ENCODE measurements around the gene IL34.
A peak's percentile ranks its signal among the peaks of the same experiment; 100 is the strongest.
"Not testable (repeated sequence)": the region's sequence is repeated elsewhere in the genome, so short reads cannot be mapped to it uniquely, and the experiment has no call there.

IL34 gene

DNA sequence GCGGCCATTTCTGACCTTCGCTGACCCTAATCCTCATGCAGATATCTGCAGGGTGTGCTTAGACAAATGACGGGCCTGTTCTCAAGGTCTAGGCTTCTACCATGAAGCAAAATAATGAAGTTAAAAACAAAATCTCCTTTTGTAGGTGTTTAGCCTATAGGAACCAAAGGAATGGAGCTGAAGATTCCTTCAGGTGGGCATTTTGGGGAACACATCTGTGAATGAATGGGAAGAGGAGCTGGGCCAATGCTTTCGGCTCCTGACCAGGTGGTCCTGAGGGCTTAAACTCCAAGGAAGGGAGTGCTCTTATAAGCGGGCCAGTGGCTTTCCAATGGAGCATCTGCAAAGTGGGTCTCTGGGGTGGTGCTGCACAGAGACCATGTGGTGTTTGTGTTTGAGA lies 14.1 kb upstream of the IL34 start:
- no peak for DNase-seq

DNA sequence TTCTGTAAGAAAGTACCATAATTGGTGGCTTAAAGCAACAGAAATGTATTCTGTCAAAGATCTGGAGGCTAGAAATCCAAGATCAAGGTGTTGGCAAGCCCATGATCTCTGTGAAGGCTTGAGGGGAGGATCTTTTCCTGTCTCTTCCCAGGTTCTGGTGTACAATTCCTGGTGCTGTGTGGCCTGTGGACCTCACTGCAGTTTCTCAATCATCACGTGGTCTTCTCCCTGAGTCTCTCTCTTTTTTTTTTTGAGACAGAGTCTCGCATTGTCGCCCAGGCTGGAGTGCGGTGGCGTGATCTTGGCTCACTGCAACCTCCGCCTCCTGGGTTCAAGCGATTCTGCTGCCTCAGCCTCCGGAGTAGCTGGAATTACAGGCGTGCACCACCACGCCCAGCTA lies 12.7 kb upstream of the IL34 start:
- not testable (repeated sequence) for DNase-seq

DNA sequence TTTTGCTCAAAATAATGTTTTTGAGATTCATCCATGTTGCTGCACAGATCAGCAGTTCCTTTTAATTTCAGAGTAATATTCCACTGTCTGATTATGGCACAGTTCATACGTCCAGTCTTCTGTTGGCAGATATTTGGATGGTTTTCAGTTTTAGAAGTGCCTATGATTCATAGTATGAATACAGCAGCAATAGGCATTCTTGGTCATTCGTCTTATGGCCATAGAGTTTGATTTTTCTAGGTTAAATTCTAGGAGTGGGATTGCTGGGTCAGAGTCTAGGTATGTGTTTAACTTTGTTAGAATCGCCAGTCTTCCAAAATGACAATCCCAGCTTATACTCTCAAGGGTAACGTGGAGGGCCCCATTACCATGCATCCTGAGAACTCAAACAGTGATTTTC lies 11.5 kb upstream of the IL34 start:
- DNase-seq, result no peak

DNA sequence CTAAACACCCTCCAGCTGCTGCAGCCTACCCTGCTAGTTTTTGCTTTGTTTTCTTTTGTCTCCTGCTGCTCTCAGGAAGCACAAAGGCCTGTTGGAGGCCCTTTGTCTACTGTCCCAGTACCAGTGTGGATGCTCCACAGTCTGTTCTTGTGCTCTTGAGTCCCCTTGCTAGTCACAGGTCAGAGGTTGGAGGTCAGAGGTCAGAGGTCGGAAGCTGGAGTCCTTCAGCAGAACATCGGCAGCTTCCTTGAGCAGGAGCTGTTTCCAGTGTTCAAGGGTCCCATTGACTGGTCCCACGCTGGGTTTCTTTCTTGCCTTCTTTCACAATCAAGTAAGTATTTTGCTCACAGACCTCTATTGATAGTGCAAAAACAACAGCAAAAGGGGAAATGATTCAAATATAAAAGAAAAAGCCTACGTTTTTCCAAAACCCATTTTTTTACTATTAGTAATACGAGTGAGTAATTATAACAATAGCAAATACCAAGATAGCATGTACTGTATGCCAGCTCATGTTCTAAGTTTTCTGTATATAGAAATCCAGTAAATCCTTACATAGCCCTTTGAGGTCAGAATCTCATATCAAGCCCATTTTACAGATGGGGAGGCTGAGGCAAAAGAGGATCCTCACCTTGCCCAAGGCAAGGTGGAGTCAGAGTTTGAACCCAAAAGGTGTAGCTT lies 10.9 kb upstream of the IL34 start:
- DNase-seq, result no peak

DNA sequence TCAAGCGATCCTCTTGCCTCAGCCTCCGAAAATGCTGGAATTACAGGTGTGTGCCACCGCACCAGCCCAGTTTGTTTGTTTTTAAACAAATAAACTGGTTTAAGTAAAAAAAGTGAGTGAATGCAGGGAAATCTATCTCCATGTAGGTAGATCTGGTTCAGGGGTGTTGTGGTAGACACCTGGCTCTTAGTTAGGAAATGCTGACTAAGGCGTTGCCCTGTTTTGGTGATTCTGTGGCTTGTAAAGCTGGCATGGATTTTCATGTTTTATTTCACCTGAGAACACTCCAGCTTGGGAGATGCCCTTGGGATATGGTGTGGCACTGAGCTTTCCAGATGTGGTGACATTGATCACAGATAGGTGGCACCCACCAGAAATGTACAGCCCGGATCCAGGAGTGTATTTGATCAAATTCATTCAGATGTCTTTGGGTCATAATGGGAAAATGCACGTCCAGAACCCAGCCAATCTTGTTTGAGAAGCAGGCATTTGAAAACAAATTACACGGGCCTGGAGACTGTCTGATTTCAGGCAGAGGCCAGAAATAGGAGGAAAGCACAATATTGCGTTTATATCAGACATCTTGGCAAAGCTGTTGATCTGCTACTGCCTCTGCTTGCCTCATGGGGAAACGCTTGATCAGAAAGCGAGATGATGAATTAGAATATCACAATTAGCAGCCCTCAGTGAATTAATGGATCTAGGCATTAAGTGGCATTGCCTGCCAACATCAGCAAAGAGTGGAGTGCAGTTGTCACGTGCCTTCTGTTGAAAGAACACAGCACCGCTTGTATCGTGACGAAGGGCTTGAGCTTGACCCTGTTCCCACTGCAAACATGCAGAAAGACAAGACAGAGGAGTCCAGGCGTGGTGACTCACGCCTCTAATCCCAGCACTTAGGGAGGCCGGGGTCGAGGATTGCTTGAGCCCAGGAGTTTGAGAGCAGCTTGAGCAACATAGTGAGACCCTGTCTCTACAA lies 7.3 kb upstream of the IL34 start:
- no peak for DNase-seq

DNA sequence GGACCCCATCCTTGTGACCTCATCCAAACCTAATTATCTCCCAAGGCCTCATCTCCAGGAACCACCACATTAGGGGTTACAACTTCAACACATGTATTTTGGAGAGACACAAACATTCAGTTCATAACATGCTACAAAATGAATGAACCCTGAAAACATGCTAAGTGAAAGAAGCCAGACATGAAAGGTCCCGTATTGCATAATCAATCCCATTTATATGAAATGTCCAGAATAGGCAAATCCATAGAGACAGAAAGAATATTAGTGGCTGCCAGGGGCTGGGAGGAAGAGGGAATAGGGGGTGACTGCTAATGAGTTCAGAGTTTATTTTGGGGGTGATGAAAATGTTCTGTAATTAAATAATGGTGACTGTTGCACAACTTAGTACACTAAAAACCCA lies 3.7 kb upstream of the IL34 start:
- no peak for DNase-seq

DNA sequence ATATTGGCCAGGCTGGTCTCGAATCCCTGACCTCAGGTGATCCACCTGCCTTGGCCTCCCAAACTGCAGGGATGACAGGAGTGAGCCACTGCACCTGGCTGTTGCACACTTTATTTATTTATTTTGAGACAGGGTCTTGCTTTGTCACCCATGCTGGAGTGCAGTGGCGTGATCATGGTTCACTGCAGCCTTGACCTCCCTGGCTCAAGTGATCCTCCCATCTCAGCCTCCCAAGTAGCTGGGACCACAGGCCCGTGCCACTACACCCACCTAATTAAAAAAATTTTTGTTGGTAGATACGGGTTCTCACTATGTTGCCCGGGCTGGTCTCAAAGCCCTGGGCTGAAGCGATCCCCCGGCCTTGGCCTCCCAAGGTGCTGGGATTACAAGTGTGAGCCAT lies 3.1 kb upstream of the IL34 start:
- not testable (repeated sequence) for DNase-seq

DNA sequence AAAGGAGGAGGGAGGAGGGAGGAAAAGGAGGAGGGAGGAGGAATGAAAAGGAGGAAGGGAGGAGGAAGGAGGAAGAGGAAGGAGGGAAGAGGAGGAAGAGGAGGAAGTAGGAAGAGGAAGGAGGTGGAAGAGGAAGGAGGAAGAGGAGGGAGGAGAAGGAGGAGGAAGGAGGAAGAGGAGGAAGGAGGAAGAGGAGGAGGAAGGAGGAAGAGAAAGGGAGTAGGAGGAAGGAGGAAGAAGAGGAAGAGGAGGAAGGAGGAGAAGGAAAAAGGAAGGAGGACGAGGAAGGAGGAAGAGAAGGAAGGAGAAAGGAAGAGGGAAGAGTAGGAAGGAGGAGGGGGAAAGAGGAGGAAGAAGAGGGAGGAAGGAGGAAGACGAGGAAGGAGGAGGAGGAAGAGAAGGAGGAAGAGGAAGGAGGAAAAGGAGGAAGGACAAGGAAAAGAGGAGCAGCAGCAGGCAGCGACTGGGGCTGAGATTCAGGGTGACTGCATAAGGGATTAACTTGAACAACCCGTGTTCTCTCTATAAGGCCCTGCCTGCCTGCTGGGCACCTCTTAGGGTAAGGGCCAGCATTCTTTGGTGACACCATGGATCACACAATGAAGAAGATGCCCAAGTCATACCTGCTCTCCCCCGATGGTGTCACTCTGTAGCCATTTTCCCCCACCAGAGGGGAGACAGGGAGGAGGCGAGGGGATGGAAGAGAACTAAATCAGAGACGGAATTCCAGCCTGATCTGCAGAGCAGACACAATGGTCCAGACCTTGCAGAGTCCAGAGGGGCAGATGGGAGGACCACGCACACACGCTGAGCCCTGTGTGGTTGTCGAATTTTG lies 1.4 kb upstream of the IL34 start:
- no peak for DNase-seq

DNA sequence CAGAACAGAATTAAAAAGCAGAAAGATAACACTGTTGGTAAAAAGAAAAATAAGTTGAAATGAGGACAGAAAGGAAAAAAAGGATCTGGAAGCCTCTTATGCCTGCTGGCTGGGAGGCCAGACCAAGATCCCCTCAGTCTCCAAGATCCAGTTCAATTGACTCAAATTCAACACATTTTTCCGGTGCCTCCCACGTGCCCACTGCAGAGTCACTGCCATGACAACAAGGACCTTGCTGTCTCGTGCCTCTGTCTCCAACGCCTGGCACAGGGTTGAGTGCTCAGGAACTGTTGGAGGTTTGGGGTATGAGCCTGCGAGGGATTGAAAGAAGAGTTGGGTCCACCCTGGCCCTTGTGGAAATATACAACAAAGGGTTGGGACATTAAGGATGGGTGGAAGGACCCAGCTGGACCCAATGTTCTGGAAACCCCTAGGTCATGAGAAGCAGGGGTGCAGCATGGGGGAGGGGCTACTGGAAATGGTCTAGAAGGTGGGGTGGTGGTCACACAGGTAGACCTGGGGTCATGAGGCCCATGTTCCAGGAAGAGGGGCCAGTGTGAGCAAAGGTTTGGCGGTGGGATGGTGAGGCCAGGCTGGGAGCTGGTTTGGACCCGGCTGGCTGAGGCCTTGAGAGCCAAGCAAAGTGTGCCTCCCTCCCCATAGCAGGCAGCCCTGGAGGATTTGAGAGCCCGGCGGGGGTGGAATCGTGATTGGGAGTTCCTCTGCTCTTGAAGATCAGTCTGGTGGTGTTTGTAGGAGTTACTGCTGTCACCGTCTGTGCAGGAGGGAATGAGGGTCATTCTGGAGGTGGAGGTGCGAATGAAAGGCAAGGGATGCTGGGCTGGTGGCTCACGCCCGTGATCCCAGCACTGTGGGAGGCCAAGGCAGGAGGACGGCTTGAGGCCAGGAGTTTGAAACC lies 1.3 kb downstream of the IL34 start:
- DNase-seq, result no peak

DNA sequence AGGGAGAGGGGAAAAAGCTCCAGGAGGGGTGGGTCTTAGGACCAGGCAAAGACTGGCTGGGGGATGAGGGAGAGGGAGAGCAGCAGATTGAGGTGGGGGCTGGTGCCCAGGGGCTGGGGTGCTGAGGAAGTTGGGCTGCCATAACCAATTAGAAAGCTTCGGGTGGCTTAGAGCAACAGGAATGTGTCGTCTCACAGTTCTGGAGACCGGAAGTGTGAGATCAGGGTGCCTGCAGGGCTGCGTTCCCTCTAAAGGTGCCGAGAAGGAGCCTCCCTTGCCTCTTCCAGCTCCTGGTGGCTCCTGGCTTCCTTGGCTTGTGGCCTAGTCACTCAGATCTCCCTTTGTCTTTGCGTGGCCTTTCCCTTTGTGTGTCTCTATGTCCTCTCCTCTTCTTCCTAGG lies 2.2 kb downstream of the IL34 start:
- DNase-seq, result no peak

DNA sequence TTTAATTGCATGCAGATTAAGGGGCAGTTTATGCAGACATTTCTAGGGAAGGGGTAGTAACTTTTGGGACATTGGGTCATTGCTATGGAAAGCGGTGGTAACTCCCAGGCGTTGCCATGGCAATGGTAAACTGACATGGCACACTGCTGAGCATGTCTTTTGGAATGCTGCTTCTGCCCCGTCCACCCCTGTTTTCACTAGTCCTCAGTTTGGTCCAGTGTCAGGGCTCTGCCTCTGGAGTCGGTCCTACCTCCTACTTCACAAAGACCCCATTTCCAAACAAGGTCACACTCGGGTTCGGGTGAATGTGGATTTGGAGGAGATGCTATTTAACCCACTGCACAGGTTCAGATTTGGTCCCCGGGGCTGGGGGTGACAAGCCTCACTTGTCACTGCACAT lies 2.9 kb downstream of the IL34 start:
- no peak for DNase-seq

DNA sequence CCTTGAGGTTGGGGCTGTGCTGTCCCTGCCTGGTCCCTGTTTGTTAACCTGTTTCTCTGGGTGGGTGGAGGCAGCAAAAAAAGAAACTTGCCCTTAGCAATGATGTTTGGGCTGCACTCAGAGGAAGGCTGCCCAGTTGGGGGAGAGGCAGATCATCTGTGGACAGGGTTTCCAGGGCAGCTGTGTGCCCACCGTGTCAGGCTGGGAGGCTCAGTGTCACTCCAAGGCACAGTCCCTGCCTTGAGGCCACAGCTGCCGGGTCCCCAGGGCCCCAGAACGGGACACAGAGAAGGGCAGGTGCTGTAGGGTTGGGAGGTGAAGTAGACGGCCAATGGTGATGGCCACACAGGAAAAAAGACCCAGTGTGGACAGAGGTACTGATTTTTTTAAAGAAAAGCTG lies 3.9 kb downstream of the IL34 start:
- DNase-seq, result no peak

DNA sequence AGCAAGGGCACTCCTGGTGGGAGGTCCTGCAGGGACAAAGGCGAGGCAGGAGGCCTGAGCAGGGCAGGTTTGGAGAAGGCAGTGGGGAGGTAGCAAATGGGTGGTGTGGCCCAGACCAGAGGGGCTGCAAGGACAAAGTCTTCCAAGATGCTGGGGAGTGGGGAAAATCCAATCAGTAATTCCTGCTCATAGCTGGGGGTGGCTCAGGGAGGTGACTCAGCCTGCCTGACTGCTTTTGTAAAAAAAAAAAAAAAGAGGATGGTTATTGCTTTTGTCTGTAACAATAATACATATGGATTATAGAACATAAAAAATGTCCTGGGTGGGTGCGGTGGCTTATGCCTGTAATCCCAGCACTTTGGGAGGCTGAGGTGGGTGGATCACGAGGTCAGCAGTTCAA lies 5.2 kb downstream of the IL34 start:
- no peak for DNase-seq

DNA sequence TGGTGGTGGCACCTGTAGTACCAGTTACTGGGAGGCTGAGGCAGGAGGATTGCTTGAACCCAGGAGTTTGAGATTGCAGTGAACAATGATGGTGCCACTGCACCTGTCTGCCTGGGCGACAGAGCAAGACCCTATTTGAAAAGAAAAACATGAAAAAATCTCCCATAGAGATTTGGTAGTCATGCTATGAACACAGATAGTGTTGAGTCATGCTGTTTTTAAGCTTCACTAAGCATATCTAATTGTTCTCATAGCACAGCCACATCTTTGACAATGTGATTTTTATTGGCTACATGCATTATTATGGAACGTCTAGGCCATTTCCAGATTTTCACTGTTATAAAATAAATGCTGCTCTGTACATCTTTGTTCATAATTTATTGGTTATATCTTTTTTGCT lies 6.0 kb downstream of the IL34 start:
- DNase-seq, result no peak

DNA sequence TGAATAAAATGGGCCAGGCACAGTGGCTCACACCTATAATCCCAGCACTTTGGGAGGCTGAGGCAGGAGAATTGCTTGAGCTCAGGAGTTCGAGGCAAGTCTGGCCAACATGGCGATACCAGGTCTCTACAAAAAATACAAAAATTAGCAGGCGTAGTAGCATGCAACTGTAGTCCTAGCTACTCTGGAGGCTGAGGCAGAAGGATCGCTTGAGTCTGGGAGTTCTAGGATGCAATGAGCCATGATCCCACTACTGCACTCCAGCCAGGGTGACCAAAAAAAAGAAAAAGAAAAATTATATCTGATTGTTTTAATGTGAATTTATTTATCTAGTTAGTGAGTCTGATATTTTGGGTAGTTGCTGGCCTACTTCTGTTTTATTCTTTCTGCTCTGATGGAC lies 7.0 kb downstream of the IL34 start:
- DNase-seq, result no peak

DNA sequence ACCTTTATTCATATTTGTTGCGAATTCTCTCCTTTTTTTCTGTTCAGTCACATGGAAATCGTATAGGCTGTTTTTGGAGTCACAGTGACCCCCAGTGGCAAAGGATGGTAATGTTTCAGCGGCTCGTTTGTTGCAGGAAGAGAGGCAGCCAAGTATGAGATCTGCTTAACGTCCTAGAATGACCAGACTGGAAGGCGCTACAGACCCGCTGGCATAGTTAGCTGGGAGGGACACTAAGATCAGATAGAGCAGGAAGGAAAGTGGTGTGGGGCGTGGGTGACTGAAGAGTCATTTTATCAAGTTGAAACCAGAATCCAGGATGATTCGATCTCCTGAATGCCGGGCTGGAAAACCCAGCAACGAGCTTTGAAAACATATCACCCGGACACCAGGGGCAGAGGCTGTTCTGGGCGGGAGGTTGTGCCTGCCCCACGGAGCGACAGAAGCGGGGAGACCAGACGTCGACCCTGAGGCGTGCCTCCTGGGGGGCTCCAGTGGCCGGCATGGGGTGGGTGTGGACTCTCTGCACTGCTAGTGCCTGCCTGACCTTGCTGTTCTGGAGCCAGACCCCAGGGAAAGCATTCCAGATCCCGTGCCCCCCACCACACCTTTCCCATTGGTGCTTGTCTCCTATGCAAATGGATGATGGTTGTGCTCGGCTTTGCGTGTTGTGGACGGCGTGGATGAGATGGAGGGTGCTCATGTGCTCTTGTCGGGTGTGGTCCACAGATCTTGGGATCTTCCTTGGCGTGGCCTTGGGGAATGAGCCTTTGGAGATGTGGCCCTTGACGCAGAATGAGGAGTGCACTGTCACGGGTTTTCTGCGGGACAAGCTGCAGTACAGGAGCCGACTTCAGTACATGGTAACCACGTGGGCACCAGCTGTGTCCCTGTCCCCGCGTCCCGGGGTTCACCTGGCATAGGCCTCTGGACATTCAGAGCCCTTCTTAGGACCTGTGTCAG lies 7.7 kb downstream of the IL34 start:
- peak; percentile 10 for DNase-seq

DNA sequence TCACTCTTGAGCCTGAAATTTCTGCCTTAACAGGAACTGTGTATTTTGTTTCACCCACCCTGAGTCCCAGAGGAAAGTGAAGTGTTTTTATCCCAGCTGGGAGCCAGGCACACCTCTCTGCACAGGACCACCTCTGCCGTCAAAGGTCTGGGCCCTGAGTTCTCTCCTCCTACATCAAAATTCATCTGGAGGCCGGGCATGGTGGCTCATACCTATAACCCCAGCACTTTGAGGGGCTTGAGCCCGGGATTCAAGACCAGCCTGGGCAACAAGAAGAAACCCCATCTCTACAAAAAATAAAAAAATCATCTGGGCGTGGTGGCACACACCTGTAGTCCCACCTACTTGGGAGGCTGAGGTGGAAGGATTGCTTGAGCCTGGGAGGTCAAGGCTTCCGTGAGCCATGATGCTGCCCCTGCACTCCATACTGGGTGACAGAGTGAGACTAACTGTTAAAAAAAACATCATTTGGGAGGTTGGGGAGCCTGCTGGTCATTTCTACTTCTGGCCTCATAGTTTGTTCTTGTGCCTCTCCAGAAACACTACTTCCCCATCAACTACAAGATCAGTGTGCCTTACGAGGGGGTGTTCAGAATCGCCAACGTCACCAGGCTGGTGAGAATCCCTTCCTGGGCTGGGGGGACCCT lies 9.8 kb downstream of the IL34 start:
- no peak for DNase-seq

DNA sequence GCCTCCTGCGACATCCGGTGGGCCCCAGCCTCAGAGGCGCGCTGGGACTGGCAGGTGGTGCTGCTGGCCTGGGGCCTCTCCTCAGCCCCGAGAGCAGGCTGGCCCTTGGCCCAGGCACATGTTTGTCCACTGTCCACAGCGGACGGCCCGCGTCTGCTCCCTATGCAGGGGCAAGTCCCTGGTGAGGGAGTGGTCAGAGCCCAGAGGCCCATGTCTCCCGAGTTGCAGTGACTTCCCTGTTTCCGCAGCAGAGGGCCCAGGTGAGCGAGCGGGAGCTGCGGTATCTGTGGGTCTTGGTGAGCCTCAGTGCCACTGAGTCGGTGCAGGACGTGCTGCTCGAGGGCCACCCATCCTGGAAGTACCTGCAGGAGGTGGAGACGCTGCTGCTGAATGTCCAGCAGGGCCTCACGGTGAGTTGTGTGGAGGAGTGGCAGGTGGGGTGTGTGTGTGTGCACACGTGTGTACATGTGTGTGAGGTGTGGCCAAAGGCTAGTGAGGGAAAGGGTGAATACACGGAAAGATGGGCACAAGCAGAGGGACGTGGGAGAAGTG lies 10.4 kb downstream of the IL34 start:
- DNase-seq, result no peak

DNA sequence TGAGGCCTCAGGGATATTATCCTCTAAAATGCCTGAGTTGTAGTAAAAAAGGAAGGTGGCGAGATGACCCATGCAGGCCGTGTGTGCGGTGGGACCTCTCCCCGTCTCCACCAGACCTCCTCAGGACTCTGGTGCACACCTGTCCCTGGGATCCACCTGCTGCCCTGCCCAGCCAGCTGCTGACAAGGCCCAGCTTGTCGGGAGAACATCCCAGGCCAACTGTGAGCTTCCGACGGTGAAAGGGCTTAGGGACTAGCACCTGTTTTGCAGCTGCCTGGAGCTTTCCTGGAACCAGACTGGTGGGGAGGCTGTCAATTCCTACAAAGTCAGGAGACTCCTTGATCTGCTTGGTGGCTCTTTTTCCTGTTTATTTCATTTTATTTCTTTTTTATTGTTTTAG lies 11.6 kb downstream of the IL34 start:
- no peak for DNase-seq

DNA sequence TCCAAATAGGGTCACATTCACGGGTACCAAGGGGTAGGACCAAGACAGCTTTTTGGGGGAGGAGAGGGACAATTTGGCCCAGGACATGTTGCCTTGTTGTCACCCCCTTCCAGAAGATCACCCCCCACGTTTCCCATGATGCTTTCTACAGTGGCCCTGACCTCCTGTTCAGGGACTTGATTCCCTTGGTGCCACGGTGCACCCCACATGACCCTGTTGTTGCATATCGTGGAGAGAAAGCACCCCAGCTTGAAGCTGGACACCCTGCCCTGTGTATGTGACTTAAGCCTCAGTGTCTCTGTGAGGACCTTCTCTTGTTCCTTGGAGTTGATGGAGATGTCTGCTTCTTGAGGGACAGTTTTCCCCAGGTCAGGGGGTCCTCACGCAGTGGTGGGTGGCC lies 12.6 kb downstream of the IL34 start:
- no peak for DNase-seq

All from NCI-H2107 (cell line).